Keratinocyte (primary cell): ENCODE data around the gene RIOK2. TPM values are rescaled to one million over a fixed set of nuclear protein-coding genes. Genes with fewer than 3 reads are reported as not detected.

Experiments used
- DNase-seq: peaks from one replicate; pipeline ENCODE4 v3.0.0-alpha.2; 2011; ENCODE audit warnings: low read depth, missing footprints, low spot score
- FAIRE-seq: peaks from 2 replicates; lab custom pipeline; 2011; peaks lifted over from hg19 to GRCh38; lab: Jason Lieb, UNC
- H2AFZ ChIP-seq: 2 replicates; pipeline ENCODE4 v1.6.0; 2012; ENCODE audit warnings: low read length, control low read depth, inconsistent platforms; ENCODE audit not compliant: control insufficient read depth
- H3K27ac ChIP-seq: 2 replicates; pipeline ENCODE4 v1.5.1; 2011; ENCODE audit warnings: low read length; ENCODE audit not compliant: control insufficient read depth, insufficient read depth
- H3K27me3 ChIP-seq: 3 replicates; pipeline ENCODE4 v1.6.0; 2011; ENCODE audit warnings: low read length; ENCODE audit not compliant: control insufficient read depth, insufficient read depth; ENCODE audit errors: extremely low read depth
- H3K36me3 ChIP-seq, 2 experiments: 2 replicates in 1 of 2; 3 replicates in 1 of 2; pipeline ENCODE4 v1.5.1; 2011; ENCODE audit warnings: low read length in 2 of 2, mild to moderate bottlenecking in 1 of 2; ENCODE audit not compliant: control insufficient read depth in 2 of 2, insufficient read depth in 2 of 2; ENCODE audit errors: extremely low read depth in 1 of 2
- H3K4me1 ChIP-seq: 3 replicates; pipeline ENCODE4 v1.5.1; 2011; ENCODE audit warnings: low read length; ENCODE audit not compliant: control insufficient read depth, insufficient read depth; ENCODE audit errors: extremely low read depth
- H3K4me2 ChIP-seq: 3 replicates; pipeline ENCODE4 v1.6.0; 2011; ENCODE audit warnings: low read depth, low read length; ENCODE audit not compliant: control insufficient read depth, insufficient read depth; ENCODE audit errors: extremely low read depth
- H3K4me3 ChIP-seq, 3 experiments: fragments of 200-600 bp in 1 of 3; sonication (generic) in 1 of 3; 2 replicates in 2 of 3; 3 replicates in 1 of 3; pipeline ENCODE4 v1.5.1; 2011 to 2016; ENCODE audit warnings: low read length in 3 of 3, mild to moderate bottlenecking in 3 of 3, control low read depth in 2 of 3, inconsistent platforms in 1 of 3, low read depth in 1 of 3, mixed read lengths in 1 of 3, mixed run types in 1 of 3, moderate library complexity in 1 of 3; ENCODE audit not compliant: control insufficient read depth in 2 of 3, insufficient read depth in 2 of 3; ENCODE audit errors: extremely low read depth in 1 of 3
- H3K79me2 ChIP-seq: 2 replicates; pipeline ENCODE4 v1.6.0; 2012; ENCODE audit warnings: low read length; ENCODE audit not compliant: control insufficient read depth, insufficient read depth
- H3K9ac ChIP-seq: 3 replicates; pipeline ENCODE4 v1.6.0; 2011; ENCODE audit warnings: low read length; ENCODE audit not compliant: control insufficient read depth, insufficient read depth; ENCODE audit errors: extremely low read depth
- H3K9me1 ChIP-seq: 3 replicates; pipeline ENCODE4 v1.6.0; 2011; ENCODE audit warnings: low read length; ENCODE audit not compliant: control insufficient read depth, insufficient read depth; ENCODE audit errors: extremely low read depth
- H3K9me3 ChIP-seq: 2 replicates; pipeline ENCODE4 v1.5.1; 2012; ENCODE audit warnings: low read depth, low read length; ENCODE audit not compliant: control insufficient read depth
- H4K20me1 ChIP-seq: 3 replicates; pipeline ENCODE4 v1.6.0; 2011; ENCODE audit warnings: low read length; ENCODE audit not compliant: control insufficient read depth, insufficient read depth; ENCODE audit errors: extremely low read depth
- EZH2 ChIP-seq: IDR thresholded peaks from one replicate; pipeline ENCODE4 v1.6.1; 2012; ENCODE audit warnings: inconsistent platforms, mild to moderate bottlenecking, low read length, moderate library complexity
- dilution Hi-C: fragments of 300-500 bp; cut with MboI; formaldehyde crosslinking; loops from one replicate; pipeline ENCODE4 v1.7.0; 2020; ENCODE audit warnings: low sequenced_read_pairs; ENCODE audit not compliant: extremely low pct_ligation_motif_present
- polyA plus RNA-seq, 5 experiments: library from polyadenylated mRNA; depleted of rRNA in 3 of 5; stranded (reverse) in 3 of 5; stranded (forward) in 1 of 5; unstranded in 1 of 5; fragments of >200 nt; gene quantifications; 1 replicate in 1 of 5; 2 replicates in 3 of 5; 3 replicates in 1 of 5; pipeline versions ENCODE4 v1.2.1 to v1.2.3, GENCODE V29; 2011 to 2012; ENCODE audit warnings: missing spikeins in 2 of 5, low read depth in 1 of 5, low replicate concordance in 1 of 5
- TF ChIP-seq, protein P1 (sequence below), 3 experiments: IDR thresholded peaks in 1 of 3; conservative IDR thresholded peaks in 1 of 3; optimal IDR thresholded peaks in 1 of 3; 2 replicates in 2 of 3; 3 replicates in 1 of 3; pipeline versions ENCODE3 to v1.5.1; 2011; ENCODE audit warnings: low read length in 3 of 3, mild to moderate bottlenecking in 3 of 3, moderate library complexity in 2 of 3, control low read depth in 1 of 3, inconsistent platforms in 1 of 3; ENCODE audit not compliant: insufficient read depth in 2 of 3; ENCODE audit errors: extremely low read depth in 1 of 3

The RIOK2 gene
- polyA plus RNA-seq, 1 donor (not counting 4 experiments of a cell fraction or from before 2014, with no cell fraction given) = 34.5 TPM

DNA sequence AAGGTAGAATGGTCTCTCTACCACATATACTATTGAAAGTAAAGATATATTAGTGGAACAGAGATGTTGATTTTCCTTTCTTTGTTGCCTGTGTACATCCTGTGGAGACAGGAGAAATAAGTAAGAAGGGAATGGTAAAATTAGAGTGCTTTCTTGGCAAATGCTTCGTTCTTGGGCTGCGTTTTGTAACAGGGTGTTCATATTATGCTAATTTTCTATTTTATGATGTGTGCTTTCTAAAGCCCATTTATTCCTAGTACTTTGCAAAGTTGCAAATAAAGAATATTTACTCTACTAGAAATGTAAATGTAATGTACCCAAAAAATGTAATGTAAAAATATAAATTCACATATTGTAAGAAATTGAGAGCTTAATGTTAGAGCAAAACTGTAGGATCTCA lies 40.5 kb upstream of the RIOK2 start:
- DNase-seq = no peak
- Histone ChIP-seq H3K4me2 (no peak overlapping the region), H3K4me3 (no peak overlapping the region), H3K9me1 (no peaks in the 10 kb centered on the region), H3K27me3 (no peaks in the 10 kb centered on the region), H3K36me3 (no peaks in the 10 kb centered on the region), H3K9me3 (no peaks in the 10 kb centered on the region), H2AFZ (no peak overlapping the region), H3K27ac (no peak overlapping the region), H3K9ac (no peak overlapping the region), H3K4me1 (no peaks in the 10 kb centered on the region), H4K20me1 (no peaks in the 10 kb centered on the region), H3K79me2 (no peaks in the 10 kb centered on the region)
- dilution Hi-C loops = no loop called here
- TF ChIP-seq, protein P1, sequence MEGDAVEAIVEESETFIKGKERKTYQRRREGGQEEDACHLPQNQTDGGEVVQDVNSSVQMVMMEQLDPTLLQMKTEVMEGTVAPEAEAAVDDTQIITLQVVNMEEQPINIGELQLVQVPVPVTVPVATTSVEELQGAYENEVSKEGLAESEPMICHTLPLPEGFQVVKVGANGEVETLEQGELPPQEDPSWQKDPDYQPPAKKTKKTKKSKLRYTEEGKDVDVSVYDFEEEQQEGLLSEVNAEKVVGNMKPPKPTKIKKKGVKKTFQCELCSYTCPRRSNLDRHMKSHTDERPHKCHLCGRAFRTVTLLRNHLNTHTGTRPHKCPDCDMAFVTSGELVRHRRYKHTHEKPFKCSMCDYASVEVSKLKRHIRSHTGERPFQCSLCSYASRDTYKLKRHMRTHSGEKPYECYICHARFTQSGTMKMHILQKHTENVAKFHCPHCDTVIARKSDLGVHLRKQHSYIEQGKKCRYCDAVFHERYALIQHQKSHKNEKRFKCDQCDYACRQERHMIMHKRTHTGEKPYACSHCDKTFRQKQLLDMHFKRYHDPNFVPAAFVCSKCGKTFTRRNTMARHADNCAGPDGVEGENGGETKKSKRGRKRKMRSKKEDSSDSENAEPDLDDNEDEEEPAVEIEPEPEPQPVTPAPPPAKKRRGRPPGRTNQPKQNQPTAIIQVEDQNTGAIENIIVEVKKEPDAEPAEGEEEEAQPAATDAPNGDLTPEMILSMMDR (optimal IDR thresholded peaks at IDR 0.05 in 1 of 3, IDR thresholded peaks at IDR 0.05 in 1 of 3, conservative IDR thresholded peaks at IDR 0.05 in 1 of 3; ENCODE audit: extremely low read depth in 1 of 3, insufficient read depth in 2 of 3, low read length in 3 of 3) = no peak
- TF ChIP-seq EZH2 = no peak
- no peak for FAIRE-seq

DNA sequence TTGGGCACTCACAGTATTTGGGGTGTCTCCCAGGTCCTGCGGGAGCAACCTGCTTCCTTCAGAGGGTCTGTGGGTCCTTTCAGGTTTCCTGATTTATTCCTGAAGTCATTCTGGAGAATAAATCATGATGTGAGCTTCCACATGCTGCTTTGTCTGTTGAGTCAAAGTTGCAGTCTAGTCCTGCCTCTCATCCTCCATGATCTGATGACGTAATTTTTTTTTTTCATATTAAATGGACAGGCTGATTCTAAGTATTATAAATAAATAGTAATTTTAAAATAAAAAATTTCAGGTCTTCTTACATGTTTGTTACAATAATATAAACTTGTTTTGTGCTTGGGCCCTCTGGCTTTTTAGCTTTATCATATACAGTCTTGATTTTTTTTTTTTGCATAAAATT lies 26.3 kb upstream of the RIOK2 start:
- Histone ChIP-seq H3K4me3 (no peak overlapping the region), H4K20me1 (no peaks in the 10 kb centered on the region), H3K4me2 (no peak overlapping the region), H3K27me3 (no peaks in the 10 kb centered on the region), H3K79me2 (no peaks in the 10 kb centered on the region), H3K9ac (no peak overlapping the region), H3K9me3 (no peaks in the 10 kb centered on the region), H2AFZ (no peak overlapping the region), H3K36me3 (no peaks in the 10 kb centered on the region), H3K27ac (no peak overlapping the region), H3K4me1 (no peaks in the 10 kb centered on the region), H3K9me1 (no peaks in the 10 kb centered on the region)
- dilution Hi-C loops = no loop called here
- no peak for DNase-seq
- no peak for TF ChIP-seq EZH2
- TF ChIP-seq, protein P1 (optimal IDR thresholded peaks at IDR 0.05 in 1 of 3, IDR thresholded peaks at IDR 0.05 in 1 of 3, conservative IDR thresholded peaks at IDR 0.05 in 1 of 3; ENCODE audit: extremely low read depth in 1 of 3, insufficient read depth in 2 of 3, low read length in 3 of 3) = no peak
- no peak for FAIRE-seq
